ENCODE data around the gene FADS2. TPM values are rescaled to one million over a fixed set of nuclear protein-coding genes. Genes with fewer than 3 reads are reported as not detected.

FADS2 gene
- total RNA-seq, 4 donors from 2014 or later, result 1.5 to 6.4 (median 4.0) TPM

- DNase-seq (peak in 1 of 2 donors; percentile 49), ATAC-seq (peak; percentile 51 to 54)
- H3K4me1 ChIP-seq, result peaks cover 10 to 11% of the 10 kb centered on the region in 2 donors
- H3K4me3 ChIP-seq, result no peak overlapping the region
- in situ Hi-C loops (cut with MboI; ENCODE audit: low sequenced_read_pairs in 4 of 4), result no loop called here
- no peaks in the 10 kb centered on the region for H3K9me3 ChIP-seq
- H3K27me3 ChIP-seq, result peaks cover 0 to 9% (median 2%) of the 10 kb centered on the region in 3 donors
- no peaks in the 10 kb centered on the region for H3K36me3 ChIP-seq
- intact Hi-C loops (cut with DNase I; ENCODE audit: low total_unique reads), result no loop called here
- TF ChIP-seq POLR2A (IDR thresholded peaks at IDR 0.05), result no peak
- no peak for TF ChIP-seq CTCF (IDR thresholded peaks at IDR 0.05 in 4 of 5, conservative IDR thresholded peaks at IDR 0.05 in 1 of 5)
- peak overlapping the region; percentile 38 to 65 (median 53) for H3K27ac ChIP-seq
Measured at GRCh38 chr11:61834278-61835048, 6.4 kb downstream of the FADS2 start.

- TF ChIP-seq POLR2A (IDR thresholded peaks at IDR 0.05), result no peak
- no peak for TF ChIP-seq CTCF (IDR thresholded peaks at IDR 0.05 in 4 of 5, conservative IDR thresholded peaks at IDR 0.05 in 1 of 5)
- intact Hi-C loops (cut with DNase I; ENCODE audit: low total_unique reads), result no loop called here
- Histone ChIP-seq H3K36me3 (no peaks in the 10 kb centered on the region), H3K27me3 (no peaks in the 10 kb centered on the region), H3K4me1 (peaks cover 7 to 10% of the 10 kb centered on the region in 2 donors), H3K9me3 (no peaks in the 10 kb centered on the region), H3K4me3 (no peak overlapping the region), H3K27ac (peak overlapping the region in 3 of 4 donors; percentile 5 to 64 (median 42))
- no peak for ATAC-seq
- no peak for DNase-seq
- in situ Hi-C loops (cut with MboI; ENCODE audit: low sequenced_read_pairs in 4 of 4), result no loop called here
Measured at GRCh38 chr11:61836193-61836592, 8.1 kb downstream of the FADS2 start.

GRCh38 chr11:61837411-61838005 lies 9.4 kb downstream of the FADS2 start:
- H3K27me3 ChIP-seq, result no peaks in the 10 kb centered on the region
- H3K4me3 ChIP-seq, result no peak overlapping the region
- intact Hi-C loops (cut with DNase I; ENCODE audit: low total_unique reads), result no loop called here
- H3K9me3 ChIP-seq, result no peaks in the 10 kb centered on the region
- no peak for DNase-seq
- in situ Hi-C loops (cut with MboI; ENCODE audit: low sequenced_read_pairs in 4 of 4), result no loop called here
- no peak for ATAC-seq
- peaks cover 7 to 10% of the 10 kb centered on the region in 2 donors for H3K4me1 ChIP-seq
- TF ChIP-seq POLR2A (IDR thresholded peaks at IDR 0.05) (no peak), CTCF (IDR thresholded peaks at IDR 0.05 in 4 of 5, conservative IDR thresholded peaks at IDR 0.05 in 1 of 5) (no peak)
- no peak overlapping the region for H3K27ac ChIP-seq
- H3K36me3 ChIP-seq, result no peaks in the 10 kb centered on the region

- no peak overlapping the region for H3K4me3 ChIP-seq
- DNase-seq, result no peak
Measured at GRCh38 chr11:61838501-61838900, 10.4 kb downstream of the FADS2 start.

More at GRCh38 chr11:61838501-61838900, 10.4 kb downstream of the FADS2 start:
- Histone ChIP-seq H3K27me3 (no peaks in the 10 kb centered on the region), H3K36me3 (no peaks in the 10 kb centered on the region), H3K9me3 (no peaks in the 10 kb centered on the region), H3K4me1 (peaks cover 7 to 10% of the 10 kb centered on the region in 2 donors), H3K27ac (no peak overlapping the region)
- intact Hi-C loops (cut with DNase I; ENCODE audit: low total_unique reads) (no loop called here), in situ Hi-C loops (cut with MboI; ENCODE audit: low sequenced_read_pairs in 4 of 4) (no loop called here)
- no peak for ATAC-seq
- TF ChIP-seq POLR2A (IDR thresholded peaks at IDR 0.05) (no peak), CTCF (IDR thresholded peaks at IDR 0.05 in 4 of 5, conservative IDR thresholded peaks at IDR 0.05 in 1 of 5) (no peak)

All from gastrocnemius medialis (tissue), 4 donors.